Breast epithelium (tissue), 4 donors: Measurements from ENCODE around the gene TRMT44. TPM values are rescaled to one million over a fixed set of nuclear protein-coding genes. Genes with fewer than 3 reads are reported as not detected.

Experiments used
- DNase-seq, 2 donors: peaks; one replicate each; pipeline ENCODE4 v3.0.0-alpha.2; 2019; ENCODE audit warnings: low spot score in 2 of 2
- H3K27ac ChIP-seq, 2 donors: fragments of 200-600 bp; sonication (generic) in 1 of 2; one replicate each; pipeline ENCODE4 v1.5.1; 2016 to 2019; ENCODE audit warnings: mild to moderate bottlenecking in 1 of 2
- H3K27me3 ChIP-seq, 2 donors: fragments of 200-600 bp; sonication (generic) in 1 of 2; one replicate each; pipeline versions ENCODE4 v1.5.1 to v1.6.0; 2017 to 2019; ENCODE audit warnings: control low read depth in 1 of 2, mild to moderate bottlenecking in 1 of 2
- H3K36me3 ChIP-seq: fragments of 200-600 bp; one replicate; pipeline ENCODE4 v1.5.1; 2019
- H3K4me1 ChIP-seq, 2 donors: fragments of 200-600 bp; sonication (generic); one replicate each; pipeline ENCODE4 v1.5.1; 2016 to 2019; ENCODE audit warnings: control low read depth in 1 of 2
- H3K4me3 ChIP-seq, 3 donors: fragments of 200-600 bp; sonication (generic); 1 replicate in 2 of 3; 2 replicates in 1 of 3; pipeline ENCODE4 v1.5.1; 2016 to 2019; ENCODE audit warnings: mild to moderate bottlenecking in 3 of 3, moderate library complexity in 2 of 3
- H3K9me3 ChIP-seq, 2 donors: fragments of 200-600 bp; sonication (generic) in 1 of 2; one replicate each; pipeline ENCODE4 v1.5.1; 2016 to 2019; ENCODE audit warnings: control low read depth in 1 of 2
- CTCF ChIP-seq, 3 donors: fragments of 450-650 bp; IDR thresholded peaks; one replicate each; pipeline ENCODE4 v1.5.1; 2016 to 2017; ENCODE audit warnings: antibody characterized with exemption in 3 of 3, mild to moderate bottlenecking in 3 of 3, moderate library complexity in 3 of 3
- POLR2A ChIP-seq: fragments of 450-650 bp; IDR thresholded peaks from one replicate; pipeline ENCODE4 v1.6.1; 2016; ENCODE audit warnings: antibody characterized with exemption, mild to moderate bottlenecking, moderate library complexity
- POLR2AphosphoS5 ChIP-seq, 3 donors: sonication (generic); formaldehyde crosslinking; IDR thresholded peaks; one replicate each; pipeline ENCODE4 v1.6.1; 2017; ENCODE audit warnings: antibody characterized with exemption in 3 of 3
- intact Hi-C: fragments of 100-400 bp; cut with DNase I; formaldehyde crosslinking; loops from one replicate; pipeline ENCODE4 v1.15.1; 2023; ENCODE audit warnings: low total_unique reads
- total RNA-seq, 3 donors: library from RNA; depleted of rRNA; stranded (reverse); fragments of >200 nt; gene quantifications; one replicate each; pipeline ENCODE4 v1.1.0, GENCODE V29; 2016

TRMT44 gene
- total RNA-seq, 3 donors from 2014 or later: 24.6 to 47.7 (median 28.2) TPM

- Histone ChIP-seq H3K4me1 (peaks cover 3 to 4% of the 10 kb centered on the region in 2 donors), H3K36me3 (no peaks in the 10 kb centered on the region), H3K27me3 (no peaks in the 10 kb centered on the region), H3K27ac (peak overlapping the region in 1 of 2 donors; percentile 67), H3K9me3 (no peaks in the 10 kb centered on the region), H3K4me3 (no peak overlapping the region)
- no peak for DNase-seq
- intact Hi-C loops: loop anchor here (5.0 kb wide), 1 partner anchor 117 kb away; no protein-coding TSS in a partner anchor
- TF ChIP-seq POLR2AphosphoS5 (IDR thresholded peaks at IDR 0.05) (no peak), POLR2A (no peak), CTCF (IDR thresholded peaks at IDR 0.05) (no peak)
Measured at GRCh38 chr4:8470451-8471024, 30.0 kb downstream of the TRMT44 start.

DNA sequence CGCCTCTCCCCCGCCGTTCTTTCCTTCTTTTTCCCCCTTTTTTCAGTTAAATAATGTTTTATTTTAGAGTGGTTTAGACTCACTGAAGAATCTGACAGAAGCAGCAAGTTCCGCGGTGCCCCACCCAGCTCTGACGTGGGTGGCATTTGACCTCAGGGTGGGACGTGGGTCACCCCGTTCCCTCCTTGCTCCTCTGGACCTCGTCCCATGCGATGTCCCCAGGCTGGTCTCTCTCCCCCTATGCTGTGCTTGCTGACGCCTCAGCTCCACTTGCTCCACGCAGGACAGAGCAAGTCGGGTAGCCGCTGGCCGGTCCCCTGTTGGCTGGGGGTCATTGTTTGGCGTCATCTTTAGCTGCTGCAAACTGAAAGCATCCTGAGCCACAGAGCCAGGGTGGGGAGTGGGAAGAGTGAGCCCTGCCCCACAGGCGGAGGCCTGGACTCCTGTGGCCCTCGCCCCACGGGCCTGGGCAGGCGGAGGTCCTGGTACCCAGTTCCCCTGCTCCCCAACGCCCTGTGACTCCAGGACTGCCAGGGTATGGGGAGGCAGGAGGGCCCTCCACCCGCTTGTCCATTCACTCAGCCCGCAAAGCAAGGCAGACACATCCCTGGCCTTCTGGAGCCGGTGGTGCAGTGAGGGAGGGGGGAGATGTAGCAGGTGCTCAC is 30.8 kb downstream of the TRMT44 start:
- Histone ChIP-seq H3K27me3 (no peaks in the 10 kb centered on the region), H3K27ac (peak overlapping the region; percentile 67), H3K4me3 (no peak overlapping the region), H3K9me3 (no peaks in the 10 kb centered on the region), H3K36me3 (no peaks in the 10 kb centered on the region), H3K4me1 (peaks cover 3 to 4% of the 10 kb centered on the region in 2 donors)
- TF ChIP-seq POLR2A (no peak), CTCF (IDR thresholded peaks at IDR 0.05) (no peak), POLR2AphosphoS5 (IDR thresholded peaks at IDR 0.05) (no peak)
- DNase-seq: no peak
- intact Hi-C loops: loop anchor here (5.0 kb wide), 1 partner anchor 116 kb away; no protein-coding TSS in a partner anchor

DNA sequence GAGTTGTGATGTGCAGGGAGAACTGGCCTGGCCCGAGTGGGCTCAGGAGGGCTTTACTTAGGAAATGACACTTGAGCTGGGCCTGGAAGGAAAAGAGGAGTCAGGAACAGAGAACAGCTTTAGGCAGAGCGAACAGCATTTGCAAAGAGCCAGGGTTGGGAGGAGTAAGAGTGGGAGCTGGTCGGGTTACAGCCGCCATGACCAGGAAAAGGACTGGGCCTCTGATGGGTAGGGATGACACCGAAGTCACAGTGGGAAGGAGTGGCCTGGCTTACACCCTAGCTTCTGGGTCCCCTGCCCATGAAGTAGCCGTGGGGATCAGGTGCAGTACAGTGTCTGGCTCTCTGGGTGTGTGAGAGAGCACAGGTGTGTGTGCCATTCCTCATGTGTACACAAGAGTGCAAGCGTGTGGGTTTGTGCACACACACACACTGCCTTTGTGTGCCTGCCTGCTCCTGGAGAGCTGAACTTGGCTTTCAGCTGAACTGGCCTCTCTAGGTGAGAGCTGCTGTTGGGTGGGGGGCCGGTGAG is 31.6 kb downstream of the TRMT44 start:
- intact Hi-C loops: loop anchor here (5.0 kb wide), 1 partner anchor 115 kb away; no protein-coding TSS in a partner anchor
- Histone ChIP-seq H3K27me3 (no peaks in the 10 kb centered on the region), H3K27ac (peak overlapping the region; percentile 67 to 90), H3K9me3 (no peaks in the 10 kb centered on the region), H3K4me1 (peaks cover 3 to 4% of the 10 kb centered on the region in 2 donors), H3K4me3 (no peak overlapping the region), H3K36me3 (no peaks in the 10 kb centered on the region)
- no peak for TF ChIP-seq POLR2A
- no peak for TF ChIP-seq POLR2AphosphoS5 (IDR thresholded peaks at IDR 0.05)
- TF ChIP-seq CTCF (IDR thresholded peaks at IDR 0.05): no peak
- DNase-seq: no peak

- H3K27ac ChIP-seq: peak overlapping the region; percentile 67 to 90
- H3K9me3 ChIP-seq: no peaks in the 10 kb centered on the region
- intact Hi-C loops: loop anchor here (5.0 kb wide), 1 partner anchor 115 kb away; no protein-coding TSS in a partner anchor
- peak overlapping the region in 1 of 3 donors; percentile 12 for H3K4me3 ChIP-seq
- H3K4me1 ChIP-seq: peaks cover 3 to 4% of the 10 kb centered on the region in 2 donors
- H3K27me3 ChIP-seq: no peaks in the 10 kb centered on the region
- no peak for DNase-seq
- no peaks in the 10 kb centered on the region for H3K36me3 ChIP-seq
- no peak for TF ChIP-seq CTCF (IDR thresholded peaks at IDR 0.05)
- TF ChIP-seq POLR2A: no peak
- TF ChIP-seq POLR2AphosphoS5 (IDR thresholded peaks at IDR 0.05): no peak
Measured at GRCh38 chr4:8472689-8473197, 32.2 kb downstream of the TRMT44 start.
